GM04504 (cell line): Measurements from ENCODE around the gene C1orf53.
A peak's percentile ranks its signal among the peaks of the same experiment; 100 is the strongest.

ENCODE experiments used
- DNase-seq: peaks from one replicate; pipeline ENCODE4 v3.0.0-alpha.2; 2012; ENCODE audit warnings: low read depth

C1orf53 gene

GRCh38 chr1:197908716-197909220 lies 6.3 kb downstream of the C1orf53 start:
- DNase-seq = no peak

- no peak for DNase-seq
Measured at GRCh38 chr1:197909384-197909783, 7.0 kb downstream of the C1orf53 start.

- DNase-seq = no peak
Measured at GRCh38 chr1:197910120-197910991, 7.9 kb downstream of the C1orf53 start.

GRCh38 chr1:197911111-197911856 lies 8.9 kb downstream of the C1orf53 start:
- DNase-seq = no peak

GRCh38 chr1:197911857-197912696 lies 9.6 kb downstream of the C1orf53 start:
- no peak for DNase-seq

- DNase-seq = no peak
Measured at GRCh38 chr1:197912739-197913494, 10.5 kb downstream of the C1orf53 start.

- no peak for DNase-seq
Measured at GRCh38 chr1:197913495-197914276, 11.3 kb downstream of the C1orf53 start.

GRCh38 chr1:197914510-197914909 lies 12.1 kb downstream of the C1orf53 start:
- DNase-seq = no peak

- DNase-seq = no peak
Measured at GRCh38 chr1:197915260-197915861, 12.9 kb downstream of the C1orf53 start.

GRCh38 chr1:197915862-197916499 lies 13.6 kb downstream of the C1orf53 start:
- peak; percentile 55 for DNase-seq

- no peak for DNase-seq
Measured at GRCh38 chr1:197916500-197916983, 14.1 kb downstream of the C1orf53 start.

- no peak for DNase-seq
Measured at GRCh38 chr1:197917805-197918651, 15.6 kb downstream of the C1orf53 start.

- DNase-seq = no peak
Measured at GRCh38 chr1:197918807-197919345, 16.4 kb downstream of the C1orf53 start.

- no peak for DNase-seq
Measured at GRCh38 chr1:197919346-197920066, 17.1 kb downstream of the C1orf53 start.

- DNase-seq = no peak
Measured at GRCh38 chr1:197920067-197920396, 17.6 kb downstream of the C1orf53 start.

GRCh38 chr1:197920414-197921117 lies 18.1 kb downstream of the C1orf53 start:
- DNase-seq = no peak
